ENCODE data around the gene L3MBTL4.

DNA sequence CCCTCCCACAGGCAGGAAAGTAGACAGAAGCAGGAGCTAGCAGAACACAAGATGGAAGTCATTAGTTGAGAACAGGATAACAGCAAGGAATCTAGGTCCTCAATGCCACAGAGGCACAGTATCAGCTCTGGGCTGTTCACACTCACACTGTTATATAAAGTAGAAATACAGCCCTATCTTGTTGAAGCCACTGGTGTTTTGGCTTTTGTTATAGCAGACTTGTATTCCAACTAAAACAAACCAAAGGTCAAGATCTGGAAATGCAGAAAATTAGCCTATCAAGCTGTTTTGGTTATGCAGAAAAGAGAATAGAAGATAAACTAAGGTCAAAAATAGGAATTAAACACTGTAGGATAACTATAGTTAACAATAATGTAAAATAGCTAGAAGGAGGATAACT, 37.5 kb upstream of the L3MBTL4 start:
- TF ChIP-seq, protein P1, sequence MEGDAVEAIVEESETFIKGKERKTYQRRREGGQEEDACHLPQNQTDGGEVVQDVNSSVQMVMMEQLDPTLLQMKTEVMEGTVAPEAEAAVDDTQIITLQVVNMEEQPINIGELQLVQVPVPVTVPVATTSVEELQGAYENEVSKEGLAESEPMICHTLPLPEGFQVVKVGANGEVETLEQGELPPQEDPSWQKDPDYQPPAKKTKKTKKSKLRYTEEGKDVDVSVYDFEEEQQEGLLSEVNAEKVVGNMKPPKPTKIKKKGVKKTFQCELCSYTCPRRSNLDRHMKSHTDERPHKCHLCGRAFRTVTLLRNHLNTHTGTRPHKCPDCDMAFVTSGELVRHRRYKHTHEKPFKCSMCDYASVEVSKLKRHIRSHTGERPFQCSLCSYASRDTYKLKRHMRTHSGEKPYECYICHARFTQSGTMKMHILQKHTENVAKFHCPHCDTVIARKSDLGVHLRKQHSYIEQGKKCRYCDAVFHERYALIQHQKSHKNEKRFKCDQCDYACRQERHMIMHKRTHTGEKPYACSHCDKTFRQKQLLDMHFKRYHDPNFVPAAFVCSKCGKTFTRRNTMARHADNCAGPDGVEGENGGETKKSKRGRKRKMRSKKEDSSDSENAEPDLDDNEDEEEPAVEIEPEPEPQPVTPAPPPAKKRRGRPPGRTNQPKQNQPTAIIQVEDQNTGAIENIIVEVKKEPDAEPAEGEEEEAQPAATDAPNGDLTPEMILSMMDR (IDR thresholded peaks at IDR 0.05) = no peak
- TF ChIP-seq POLR2AphosphoS5 (IDR thresholded peaks at IDR 0.05) (no peak), POLR2A (IDR thresholded peaks at IDR 0.05) (no peak), EP300 (IDR thresholded peaks at IDR 0.05) (no peak)

Data from upper lobe of left lung (tissue), 4 donors.